HUDEP-2 (cell line): ENCODE measurements around the gene ANXA8.

ENCODE experiments used
- DNase-seq, 76 experiments: peaks; one replicate each; lab custom pipeline; 2025; ENCODE audit not compliant: unreplicated experiment in 76 of 76; lab: John Stamatoyannopoulos, UW

Gene ANXA8

DNA sequence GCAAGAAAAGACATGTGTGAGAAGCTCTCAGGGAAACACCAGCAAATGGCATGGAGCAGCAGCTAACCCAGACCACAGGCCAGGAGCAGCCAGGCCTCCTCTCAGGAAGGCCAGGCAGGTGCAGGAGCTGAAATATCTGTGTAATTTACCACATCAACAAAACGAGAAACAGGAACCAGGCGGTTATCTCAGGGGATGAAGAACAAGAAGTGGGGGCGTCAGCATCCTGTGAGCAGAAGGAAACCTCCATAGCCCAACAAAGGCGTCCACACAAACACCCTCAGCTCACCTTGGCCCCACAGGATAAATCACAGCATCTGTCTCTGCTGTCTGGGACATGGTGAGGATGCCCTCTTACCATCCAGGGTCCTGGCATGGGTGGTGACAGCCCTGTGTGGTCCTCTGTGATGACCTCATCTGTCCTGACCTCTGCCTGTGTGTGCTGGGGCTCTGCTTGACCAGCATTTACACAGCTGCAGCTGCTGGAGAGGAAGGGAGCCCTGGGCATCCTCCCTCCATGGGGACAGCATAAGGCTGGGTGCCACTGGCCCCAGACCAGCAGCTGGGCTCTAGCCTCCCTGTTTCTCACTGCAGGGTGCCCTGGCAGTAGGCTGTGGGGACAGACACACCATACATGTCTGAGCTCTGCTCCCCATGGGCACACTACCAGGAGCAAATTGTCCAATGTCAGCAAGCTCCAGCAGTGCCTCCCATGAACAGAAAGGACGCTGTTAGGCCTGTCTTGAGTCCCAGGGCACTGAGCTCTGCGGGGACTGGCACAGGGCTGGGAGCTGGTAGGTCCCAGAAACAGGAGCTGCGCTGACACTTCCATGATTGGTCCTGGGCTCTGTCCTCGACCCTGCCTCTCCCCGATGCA lies 34.6 kb downstream of the ANXA8 start:
- DNase-seq, result no peak

DNA sequence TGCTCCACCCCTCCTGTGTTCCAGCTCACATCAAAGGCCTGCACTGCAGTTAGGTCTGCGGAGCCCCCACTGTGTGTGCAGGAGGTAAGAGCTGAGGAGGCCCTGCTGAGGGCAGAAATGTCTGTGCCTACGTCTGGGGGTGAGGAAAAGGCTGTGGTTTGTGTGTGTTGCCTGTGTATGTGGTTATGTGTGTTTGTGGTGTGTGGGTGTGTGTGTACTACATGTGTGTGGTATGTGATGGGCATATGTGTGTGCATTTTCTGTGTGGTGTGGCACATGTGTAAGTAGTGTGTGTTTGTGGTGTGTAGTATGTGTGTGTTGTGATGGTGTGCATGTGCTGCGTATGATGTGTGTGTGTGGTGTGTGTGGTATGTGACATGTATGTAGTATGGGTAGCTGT lies 36.2 kb downstream of the ANXA8 start:
- DNase-seq, result no peak

DNA sequence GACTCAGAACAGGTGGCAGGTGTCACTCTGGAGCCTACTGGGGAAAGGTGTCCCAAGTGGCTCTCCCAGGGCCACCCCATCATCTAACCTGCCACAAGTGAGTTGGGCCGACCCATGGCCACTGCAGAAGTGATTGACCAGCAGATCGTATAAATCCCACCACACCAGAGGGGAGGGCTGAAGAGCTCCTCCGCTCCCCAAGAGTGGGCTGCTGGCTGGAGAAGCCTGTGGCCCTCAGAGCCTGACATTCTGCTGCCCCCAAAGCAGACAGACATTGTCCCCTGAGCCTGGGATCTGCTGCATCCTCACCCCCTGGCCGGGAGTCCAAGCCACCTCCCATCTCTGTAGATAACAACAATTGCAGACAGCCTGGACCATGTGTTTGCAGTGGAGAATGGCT lies 36.7 kb downstream of the ANXA8 start:
- no peak for DNase-seq

DNA sequence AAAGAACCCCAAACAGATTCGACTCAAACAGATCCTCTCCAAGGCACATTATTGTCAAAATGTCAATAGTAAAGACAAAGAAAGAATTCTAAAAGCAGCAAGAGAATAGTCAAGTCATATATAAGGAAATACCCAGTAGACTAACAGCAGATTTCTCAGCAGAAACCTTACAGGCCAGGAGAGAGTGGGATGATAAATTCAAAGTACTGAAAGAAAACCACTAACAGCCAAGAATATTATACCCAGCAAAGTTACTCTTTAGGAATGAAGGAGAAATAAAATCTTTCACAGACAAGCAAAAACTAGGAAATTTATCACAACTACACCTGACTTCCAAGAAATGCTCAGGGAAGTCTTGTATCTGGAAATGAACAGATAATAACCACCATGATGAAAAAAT lies 38.2 kb downstream of the ANXA8 start:
- no peak for DNase-seq

DNA sequence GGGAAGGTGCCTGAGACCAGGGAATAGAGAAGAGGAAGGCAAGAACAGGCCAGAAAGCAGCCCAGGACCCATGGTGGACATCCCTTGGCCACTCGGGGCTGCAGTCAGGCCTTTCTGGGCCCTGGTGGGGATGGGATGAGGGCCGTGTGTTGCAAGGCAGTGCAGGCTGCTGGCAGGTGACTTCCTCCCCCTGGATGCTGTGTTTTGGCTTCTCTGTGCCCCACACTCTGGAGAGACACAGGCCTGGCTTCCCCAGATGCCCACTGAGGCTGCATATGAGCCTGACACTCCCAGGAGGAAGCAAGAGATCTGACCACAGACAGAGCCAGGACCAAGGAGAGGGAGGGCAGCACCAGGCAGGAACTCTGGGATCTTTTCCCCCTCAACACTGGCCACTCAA lies 39.9 kb downstream of the ANXA8 start:
- no peak for DNase-seq

DNA sequence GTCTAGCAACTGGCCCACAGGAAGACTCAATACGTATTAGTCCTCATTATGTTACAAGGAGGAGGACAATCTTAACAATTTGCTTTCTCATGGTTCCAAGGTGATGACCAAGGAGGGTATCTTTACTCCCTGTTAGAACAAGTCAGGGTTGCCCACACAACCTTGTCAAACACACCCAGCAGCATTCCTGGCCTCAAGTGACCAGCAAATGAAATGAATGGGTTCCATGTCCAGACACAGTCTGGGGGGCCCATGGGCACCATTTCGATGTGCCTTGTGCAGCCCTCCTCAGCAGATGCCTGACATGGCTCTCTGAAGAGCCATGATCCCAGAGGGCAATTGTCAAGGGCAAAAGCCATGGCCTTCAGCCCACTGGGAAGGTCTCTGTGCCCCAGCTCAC lies 40.8 kb downstream of the ANXA8 start:
- no peak for DNase-seq

DNA sequence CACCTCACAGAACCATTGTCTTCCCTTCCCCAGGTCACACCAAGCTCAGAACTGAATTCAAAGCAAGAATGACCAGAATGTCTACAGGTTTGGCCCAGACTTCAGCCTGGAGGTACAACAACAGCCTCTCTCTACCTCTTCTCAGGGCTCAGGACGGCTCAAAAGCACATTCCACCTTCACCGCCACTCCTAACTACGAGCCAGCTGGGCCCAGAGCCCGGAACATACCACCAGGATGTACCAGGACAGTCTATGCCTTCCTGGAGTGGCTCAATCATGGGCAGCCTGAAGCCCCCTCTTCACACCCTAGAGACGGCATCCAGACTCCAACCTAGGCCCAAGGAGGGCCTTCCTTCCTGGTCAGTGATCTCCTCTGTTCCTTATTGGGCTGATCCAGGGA lies 41.6 kb downstream of the ANXA8 start:
- no peak for DNase-seq

DNA sequence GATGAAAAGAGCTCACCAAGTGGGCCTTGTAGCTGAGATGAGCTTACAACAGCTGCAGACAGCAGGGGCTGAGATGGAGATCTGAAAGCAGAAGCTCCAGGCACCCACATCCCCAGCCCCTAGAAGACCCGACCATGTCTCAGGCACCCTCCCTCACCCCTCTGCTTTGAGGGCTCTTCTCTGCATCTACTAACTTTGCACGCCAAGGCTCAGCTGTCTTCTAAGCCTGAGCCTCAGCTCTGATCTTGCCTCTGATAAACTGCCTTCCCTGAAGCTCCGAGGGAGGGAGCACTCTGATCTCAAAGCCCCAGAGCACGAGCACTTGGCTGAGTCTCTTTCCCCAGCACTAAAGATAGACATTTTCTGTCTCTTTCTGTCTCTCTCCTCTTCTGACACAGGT lies 42.0 kb downstream of the ANXA8 start:
- DNase-seq, result no peak

DNA sequence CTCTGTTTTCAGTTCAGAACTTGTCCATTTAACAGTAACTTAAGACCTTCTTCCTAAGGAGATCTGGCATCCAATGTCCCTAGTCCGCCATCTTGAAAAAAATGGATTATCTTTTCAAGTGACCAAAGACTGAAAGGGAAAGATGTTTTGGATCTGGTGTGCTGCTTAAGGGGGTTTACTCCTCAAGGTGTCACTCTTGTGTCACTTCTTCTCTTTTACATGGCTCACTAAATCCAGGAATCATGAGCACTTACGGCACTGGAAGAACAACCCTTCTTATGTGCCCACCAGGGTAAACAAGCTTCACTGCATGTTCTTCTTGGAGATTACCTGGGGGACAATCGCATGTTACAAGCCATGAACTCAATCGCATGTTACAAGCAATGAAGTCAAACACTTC lies 43.7 kb downstream of the ANXA8 start:
- no peak for DNase-seq

DNA sequence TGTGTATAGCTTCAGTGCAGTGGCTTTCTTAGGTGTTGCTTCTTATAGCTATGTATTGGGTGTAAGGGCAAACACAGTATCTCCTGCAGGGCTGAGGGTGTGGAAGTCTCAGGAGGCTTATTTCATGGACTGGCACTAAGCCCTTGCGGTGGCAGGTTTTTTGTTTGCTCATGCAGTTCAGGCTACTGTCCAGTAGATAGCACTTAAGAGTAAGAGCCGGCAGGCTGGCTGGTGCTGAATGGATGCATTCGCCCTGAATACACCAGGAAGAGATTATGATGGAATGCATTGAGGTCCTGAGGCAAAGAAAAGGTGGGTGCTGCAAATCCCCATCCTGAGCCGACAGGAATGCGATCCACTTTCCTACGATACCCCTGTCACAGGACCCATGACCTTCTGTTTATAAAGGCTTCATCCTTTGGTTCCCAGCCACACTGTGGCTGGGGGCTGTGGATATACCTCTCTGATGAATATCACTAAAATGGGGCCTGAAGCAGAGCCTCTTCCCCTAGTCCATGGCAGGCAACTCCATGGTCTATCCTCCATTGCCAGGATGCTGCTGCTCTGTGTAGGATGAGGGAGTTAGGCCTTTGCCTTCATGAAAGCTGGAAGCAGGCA lies 44.9 kb downstream of the ANXA8 start:
- DNase-seq, result peak in 13 of 76 experiments; percentile 1 to 58 (median 9)

DNA sequence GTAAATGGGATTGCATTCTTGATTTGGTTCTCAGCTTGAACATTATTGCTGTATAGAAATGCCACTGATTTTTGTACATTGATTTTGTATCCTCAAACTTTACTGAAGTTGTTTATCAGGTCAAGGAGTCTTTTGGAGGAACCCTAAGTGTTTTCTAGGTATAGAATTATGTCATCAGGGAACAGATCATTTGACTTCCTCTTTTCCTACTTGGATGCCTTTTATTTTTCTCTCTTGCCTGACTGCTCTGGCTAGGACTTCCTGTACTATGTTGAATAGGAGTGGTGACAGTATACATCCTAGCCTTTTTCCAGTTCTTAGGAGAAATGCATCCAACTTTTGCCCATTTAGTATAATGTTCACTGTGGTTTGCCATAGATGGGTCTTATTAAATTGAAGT lies 48.8 kb downstream of the ANXA8 start:
- no peak for DNase-seq

DNA sequence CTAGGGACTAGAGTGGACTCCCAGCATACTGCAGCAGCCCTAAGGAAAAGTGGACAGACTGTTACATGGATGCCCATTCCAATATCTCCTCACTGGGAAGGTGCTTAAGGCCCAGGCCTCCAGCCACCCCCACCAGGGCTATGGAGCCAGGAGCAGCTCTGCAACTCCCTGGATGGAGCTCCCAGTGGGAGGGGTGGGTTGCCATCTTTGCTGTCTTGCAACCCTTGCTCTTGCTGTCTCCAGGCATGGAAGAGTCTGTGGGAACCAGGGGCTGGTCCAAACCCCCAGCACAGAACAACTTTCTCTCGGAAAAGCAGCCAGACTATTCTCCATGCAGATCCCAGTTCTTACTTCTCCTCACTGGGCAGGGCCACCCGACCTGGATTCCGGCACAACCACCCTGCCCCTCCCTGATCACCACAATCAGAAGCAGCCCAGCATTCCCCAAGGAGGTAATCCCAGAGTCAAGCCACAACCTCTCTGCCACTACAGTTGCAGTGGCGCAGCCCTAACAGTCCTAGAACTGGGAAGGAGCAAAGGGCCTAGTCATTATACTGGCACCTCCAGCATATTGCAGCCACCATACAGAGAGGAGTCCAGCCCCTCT lies 58.0 kb downstream of the ANXA8 start:
- DNase-seq, result no peak

DNA sequence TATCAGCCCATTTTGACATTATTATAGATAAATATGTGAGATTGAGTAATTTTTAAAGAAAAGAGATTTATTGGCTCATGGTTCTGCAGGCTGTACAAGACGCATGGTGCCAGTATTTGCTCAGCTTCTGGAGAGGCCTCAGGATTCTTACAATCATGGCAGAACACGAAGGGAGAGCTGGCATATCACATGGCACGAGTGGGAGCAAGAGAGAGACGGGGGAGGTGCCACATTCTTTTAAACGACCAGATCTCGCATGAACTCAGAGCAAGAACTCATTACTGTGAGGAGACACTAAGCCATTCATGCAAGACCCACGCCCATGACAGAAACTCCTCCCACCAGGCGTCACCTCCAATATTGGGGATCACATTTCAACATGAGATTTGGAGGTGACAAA lies 59.7 kb downstream of the ANXA8 start:
- no peak for DNase-seq

DNA sequence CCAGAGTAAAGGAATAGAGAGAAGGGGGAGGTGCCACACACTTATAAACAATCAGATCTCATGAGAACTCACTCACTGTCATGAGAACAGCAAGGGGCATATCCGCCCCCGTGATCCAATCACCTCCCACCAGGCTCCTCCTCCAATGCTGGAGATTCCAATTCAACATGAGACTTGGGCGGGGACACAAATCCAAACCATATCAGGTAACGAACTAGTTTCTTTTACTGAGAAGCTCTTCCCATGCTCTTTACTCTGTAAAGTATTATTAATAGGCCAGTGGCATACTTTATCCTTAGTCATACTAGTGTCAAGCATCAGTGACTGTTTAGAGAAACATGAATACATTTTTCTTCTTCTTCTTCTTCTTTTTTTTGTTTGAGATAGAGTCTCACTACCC lies 60.4 kb downstream of the ANXA8 start:
- DNase-seq, result no peak

DNA sequence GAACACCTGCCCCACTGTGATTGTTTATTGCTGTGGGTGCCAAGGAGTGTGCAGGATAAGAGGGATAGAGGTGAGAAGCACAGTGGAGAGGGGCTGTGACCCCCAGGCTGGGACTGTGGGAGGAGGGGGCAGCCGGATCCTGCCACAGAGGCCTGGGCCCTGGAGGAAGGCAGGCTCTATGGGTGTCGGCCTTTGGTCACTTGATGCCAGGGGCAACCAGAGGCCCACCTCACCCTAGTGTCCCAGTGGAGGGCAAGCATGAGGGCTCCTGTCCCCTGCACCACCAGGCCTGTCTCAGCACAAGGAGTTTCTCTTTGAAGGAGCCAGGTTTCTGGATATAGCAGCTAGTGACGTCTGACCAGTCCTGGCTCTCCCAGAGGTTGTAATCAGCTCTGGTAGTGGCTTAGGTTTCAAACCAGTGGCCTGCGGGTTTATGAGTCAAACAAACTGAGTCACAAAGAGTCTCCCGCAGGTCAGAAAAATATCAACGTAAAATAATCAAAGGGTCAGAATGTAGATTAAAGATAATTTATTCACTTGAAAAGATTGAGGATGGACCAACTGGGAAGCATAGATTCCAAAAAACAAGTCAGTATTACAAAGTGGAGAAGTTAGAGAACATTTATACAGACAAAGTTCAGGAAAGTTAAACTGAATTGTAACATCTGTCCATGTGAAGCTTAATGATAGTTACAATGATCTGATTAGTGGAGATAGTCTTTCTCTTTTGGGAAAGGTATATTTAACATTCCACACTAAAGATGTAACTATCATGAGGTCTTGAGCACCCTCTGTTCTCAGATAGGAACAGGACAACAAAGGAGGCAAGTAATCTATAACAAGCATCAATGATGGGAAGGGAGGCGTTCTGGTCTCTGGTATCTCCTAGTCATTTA lies 62.6 kb downstream of the ANXA8 start:
- DNase-seq, result no peak

DNA sequence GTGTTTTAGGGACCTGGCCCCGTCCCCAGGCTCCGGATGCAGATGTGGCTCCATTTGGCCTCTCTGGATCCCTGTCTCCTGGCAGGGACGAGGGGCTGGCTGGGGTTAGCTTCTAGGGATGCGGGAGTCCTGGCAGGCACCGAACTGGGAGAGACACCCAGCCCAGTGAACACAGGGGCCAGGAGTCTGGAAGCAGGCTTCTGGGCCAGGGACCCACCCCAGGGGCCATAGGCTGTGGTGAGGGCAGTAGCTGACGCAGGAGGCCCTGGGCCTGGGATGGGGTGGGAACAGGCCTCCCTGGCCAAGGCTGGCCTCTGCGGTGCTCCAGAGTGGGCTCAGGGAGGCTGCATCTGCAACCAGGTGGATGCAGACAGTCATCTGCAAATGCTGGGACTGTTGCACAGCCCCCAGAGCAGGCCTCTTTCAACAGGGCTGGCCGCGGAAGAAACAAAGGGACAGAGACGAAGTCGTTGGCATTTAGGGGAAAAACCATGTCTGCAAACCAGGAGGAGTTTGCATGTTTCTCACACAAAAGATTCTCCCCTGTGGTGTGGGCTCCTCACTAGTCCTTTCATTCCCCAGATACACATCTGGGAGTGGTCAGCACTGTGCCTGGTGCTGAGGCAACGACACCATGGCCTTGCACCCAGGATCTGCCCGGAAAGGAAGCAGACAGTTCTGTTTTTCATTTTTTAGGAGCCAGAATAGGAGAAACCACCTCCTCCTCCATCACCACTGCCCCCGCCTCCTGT lies 63.4 kb downstream of the ANXA8 start:
- DNase-seq, result no peak

DNA sequence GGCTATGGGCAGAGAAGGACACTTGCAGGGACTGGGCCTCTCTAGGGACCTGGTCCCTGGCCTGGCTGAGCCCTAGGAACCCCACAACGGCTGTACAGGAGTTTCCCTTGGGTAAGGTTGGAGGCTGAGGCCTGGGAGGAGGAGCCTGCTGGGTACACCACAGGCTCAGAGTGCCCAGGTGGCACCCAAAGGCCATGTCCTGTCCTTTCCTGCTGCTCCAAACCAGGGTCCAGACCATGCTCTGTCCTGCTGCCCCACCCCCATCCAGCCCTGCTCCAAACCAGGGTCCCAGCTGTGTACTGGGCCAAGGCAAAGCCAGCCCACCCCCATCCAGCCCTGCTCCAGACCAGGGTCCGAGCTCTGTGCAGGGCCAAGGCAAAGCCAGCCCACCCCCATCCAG lies 64.5 kb downstream of the ANXA8 start:
- DNase-seq, result no peak

DNA sequence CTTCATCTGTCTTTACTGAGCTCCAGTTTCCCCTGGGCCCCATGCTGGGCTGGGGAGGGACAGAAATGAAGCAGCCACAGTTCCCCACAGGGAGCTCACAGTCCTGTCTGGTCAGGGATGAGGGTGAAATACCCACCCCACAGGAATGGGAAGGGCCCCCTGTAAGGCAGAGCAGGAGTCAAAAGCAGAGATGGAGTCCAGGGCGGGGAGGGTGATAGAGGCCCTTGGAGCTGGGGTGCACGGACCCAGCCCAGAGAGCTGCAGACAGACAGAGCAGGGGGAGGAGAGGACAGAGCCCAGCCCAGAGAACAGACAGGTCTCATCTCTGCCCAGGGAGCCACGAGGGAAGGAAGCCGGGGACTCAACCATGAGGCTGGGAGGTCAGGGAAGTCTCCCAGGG lies 64.9 kb downstream of the ANXA8 start:
- DNase-seq, result no peak

DNA sequence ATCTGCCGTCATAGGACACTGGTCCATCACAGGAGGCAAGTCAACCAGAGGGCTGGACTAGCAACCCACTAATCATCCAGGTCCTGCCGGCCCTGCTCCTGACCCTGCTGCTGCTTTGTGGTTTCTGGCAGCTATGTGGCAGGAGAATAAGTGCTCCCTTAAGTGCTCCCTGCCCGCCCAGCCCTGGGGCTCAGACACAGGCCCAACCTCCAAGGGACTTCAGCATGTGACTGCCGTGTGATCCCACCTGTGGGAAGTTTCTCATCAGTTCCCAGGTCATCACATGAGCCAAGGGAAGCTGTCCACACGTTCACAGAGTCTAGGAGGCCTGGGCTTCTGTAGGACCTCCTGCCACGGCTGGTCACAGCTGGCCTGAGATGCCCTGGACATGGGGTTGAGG lies 65.6 kb downstream of the ANXA8 start:
- no peak for DNase-seq
